Left ventricle myocardium inferior (tissue), 1 donor: ENCODE measurements around the gene RPS26. TPM values are rescaled to one million over a fixed set of nuclear protein-coding genes. Genes with fewer than 3 reads are reported as not detected.
"Not testable (repeated sequence)": the region's sequence is repeated elsewhere in the genome, so short reads cannot be mapped to it uniquely, and the experiment has no call there.

Experiments
- DNase-seq: peaks from one replicate; pipeline ENCODE4 v3.0.0-alpha.2; 2020
- H3K27ac ChIP-seq: fragments of 200-600 bp; replicated peaks from 2 replicates; pipeline ENCODE4 v1.8.0; 2021
- H3K27me3 ChIP-seq: fragments of 200-600 bp; 2 replicates; pipeline ENCODE4 v1.8.0; 2021; ENCODE audit warnings: low read depth
- H3K36me3 ChIP-seq: fragments of 200-600 bp; 2 replicates; pipeline ENCODE4 v1.8.0; 2021
- H3K4me1 ChIP-seq: fragments of 200-600 bp; 2 replicates; pipeline ENCODE4 v1.8.0; 2021
- H3K4me3 ChIP-seq: fragments of 200-600 bp; 2 replicates; pipeline ENCODE4 v1.8.0; 2021; ENCODE audit warnings: mild to moderate bottlenecking, moderate library complexity
- H3K9me3 ChIP-seq: fragments of 200-600 bp; replicated peaks from 2 replicates; pipeline ENCODE4 v1.8.0; 2021
- intact Hi-C: fragments of 100-400 bp; cut with micrococcal nuclease; formaldehyde crosslinking; loops from one replicate; pipeline ENCODE4 v1.11.0; 2022
- total RNA-seq: library from RNA; stranded (reverse); fragmentation: NEBNext Ultra II Directional; extraction: Animal tissue kit (Norgen Biotek cat#: 25700); gene quantifications from one replicate; pipeline ENCODE4 v1.2.1, GENCODE V29; 2021
- TF ChIP-seq, protein P1 (sequence below): fragments of 200-600 bp; IDR thresholded peaks from 2 replicates; pipeline ENCODE4 v1.8.0; 2021; ENCODE audit warnings: antibody characterized with exemption, mild to moderate bottlenecking, borderline replicate concordance
- donor health status: DM: no; HTN: yes; CAD: no; lungs with severe emphysema.

Gene RPS26
- total RNA-seq, 1 donor from 2014 or later, result 48.7 TPM

DNA sequence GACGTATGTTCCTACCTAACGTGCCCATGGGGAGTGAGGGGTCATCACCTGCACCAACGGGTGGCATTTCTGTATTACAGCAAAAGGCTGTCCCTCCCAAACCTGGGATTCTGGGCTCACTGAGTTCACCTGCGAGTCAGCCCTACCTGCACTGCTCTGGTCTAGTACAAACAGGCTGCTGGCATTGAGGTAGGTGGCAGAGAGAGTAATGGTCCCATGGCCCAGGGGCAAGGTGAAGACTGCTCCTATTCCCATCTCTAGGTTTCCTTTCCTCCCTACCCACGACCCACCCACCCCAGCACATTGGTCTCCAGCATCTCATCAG lies 44.2 kb upstream of the RPS26 start:
- Histone ChIP-seq H3K4me3 (peak overlapping the region; percentile 78), H3K27me3 (no peaks in the 10 kb centered on the region), H3K9me3 (no peaks in the 10 kb centered on the region), H3K27ac (peak overlapping the region; percentile 89), H3K36me3 (peaks cover 44% of the 10 kb centered on the region), H3K4me1 (peaks cover 15% of the 10 kb centered on the region)
- no peak for DNase-seq
- intact Hi-C loops, result no loop called here
- TF ChIP-seq, protein P1, sequence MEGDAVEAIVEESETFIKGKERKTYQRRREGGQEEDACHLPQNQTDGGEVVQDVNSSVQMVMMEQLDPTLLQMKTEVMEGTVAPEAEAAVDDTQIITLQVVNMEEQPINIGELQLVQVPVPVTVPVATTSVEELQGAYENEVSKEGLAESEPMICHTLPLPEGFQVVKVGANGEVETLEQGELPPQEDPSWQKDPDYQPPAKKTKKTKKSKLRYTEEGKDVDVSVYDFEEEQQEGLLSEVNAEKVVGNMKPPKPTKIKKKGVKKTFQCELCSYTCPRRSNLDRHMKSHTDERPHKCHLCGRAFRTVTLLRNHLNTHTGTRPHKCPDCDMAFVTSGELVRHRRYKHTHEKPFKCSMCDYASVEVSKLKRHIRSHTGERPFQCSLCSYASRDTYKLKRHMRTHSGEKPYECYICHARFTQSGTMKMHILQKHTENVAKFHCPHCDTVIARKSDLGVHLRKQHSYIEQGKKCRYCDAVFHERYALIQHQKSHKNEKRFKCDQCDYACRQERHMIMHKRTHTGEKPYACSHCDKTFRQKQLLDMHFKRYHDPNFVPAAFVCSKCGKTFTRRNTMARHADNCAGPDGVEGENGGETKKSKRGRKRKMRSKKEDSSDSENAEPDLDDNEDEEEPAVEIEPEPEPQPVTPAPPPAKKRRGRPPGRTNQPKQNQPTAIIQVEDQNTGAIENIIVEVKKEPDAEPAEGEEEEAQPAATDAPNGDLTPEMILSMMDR, result no peak

DNA sequence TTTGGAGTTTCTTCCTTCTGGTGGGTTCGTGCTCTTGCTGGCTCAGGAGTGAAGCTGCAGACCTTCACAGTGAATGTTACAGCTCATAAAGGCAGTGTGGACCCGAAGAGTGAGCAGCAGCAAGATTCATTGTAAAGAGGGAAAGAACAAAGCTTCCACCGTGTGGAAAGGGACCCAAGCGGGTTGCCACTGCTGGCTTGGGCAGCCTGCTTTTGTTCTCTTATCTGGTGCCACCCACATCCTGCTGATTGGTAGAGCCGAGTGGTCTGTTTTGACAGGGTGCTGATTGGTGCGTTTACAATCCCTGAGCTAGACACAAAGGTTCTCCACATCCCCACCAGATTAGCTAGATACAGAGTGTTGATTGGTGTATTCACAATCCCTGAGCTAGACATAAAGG lies 42.2 kb upstream of the RPS26 start:
- DNase-seq, H3K9me3 ChIP-seq, H3K4me3 ChIP-seq, intact Hi-C loops, H3K27me3 ChIP-seq, H3K27ac ChIP-seq: not testable (repeated sequence)
- Histone ChIP-seq H3K4me1 (peaks cover 15% of the 10 kb centered on the region), H3K36me3 (peaks cover 44% of the 10 kb centered on the region)

DNA sequence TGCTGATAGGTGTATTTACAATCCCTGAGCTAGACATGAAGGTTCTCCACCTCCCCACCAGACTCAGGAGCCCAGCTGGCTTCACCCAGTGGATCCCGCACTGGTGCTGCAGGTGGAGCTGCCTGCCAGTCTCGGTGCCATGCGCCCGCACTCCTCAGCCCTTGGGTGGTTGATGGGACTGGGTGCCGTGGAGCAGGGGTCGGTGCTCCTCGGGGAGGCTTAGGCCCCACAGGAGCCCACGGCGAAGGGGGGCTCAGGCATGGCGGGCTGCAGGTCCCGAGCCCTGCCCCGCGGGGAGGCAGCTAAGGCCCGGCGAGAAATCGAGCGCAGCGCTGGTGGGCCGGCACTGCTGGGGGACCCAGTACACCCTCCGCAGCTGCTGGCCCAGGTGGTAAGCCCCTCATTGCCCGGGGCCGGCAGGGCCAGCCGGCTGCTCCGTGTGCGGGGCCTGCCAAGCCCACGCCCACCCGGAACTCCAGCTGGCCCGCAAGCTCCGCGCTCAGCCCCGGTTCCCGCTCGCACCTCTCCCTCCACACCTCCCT lies 41.6 kb upstream of the RPS26 start:
- DNase-seq, intact Hi-C loops, H3K9me3 ChIP-seq, H3K4me3 ChIP-seq, H3K27ac ChIP-seq, H3K27me3 ChIP-seq: not testable (repeated sequence)
- Histone ChIP-seq H3K4me1 (peaks cover 15% of the 10 kb centered on the region), H3K36me3 (peaks cover 40% of the 10 kb centered on the region)

GRCh38 chr12:56001487-56002100 lies 40.1 kb upstream of the RPS26 start:
- no peak overlapping the region for H3K27ac ChIP-seq
- H3K27me3 ChIP-seq, result no peaks in the 10 kb centered on the region
- H3K4me3 ChIP-seq, result no peak overlapping the region
- peaks cover 15% of the 10 kb centered on the region for H3K4me1 ChIP-seq
- no peaks in the 10 kb centered on the region for H3K9me3 ChIP-seq
- no peak for DNase-seq
- H3K36me3 ChIP-seq, result peaks cover 38% of the 10 kb centered on the region
- intact Hi-C loops, result no loop called here
- TF ChIP-seq, protein P1, result no peak

GRCh38 chr12:56003376-56003775 lies 38.3 kb upstream of the RPS26 start:
- intact Hi-C loops, H3K27ac ChIP-seq, DNase-seq, H3K4me3 ChIP-seq, H3K27me3 ChIP-seq, H3K9me3 ChIP-seq: not testable (repeated sequence)
- Histone ChIP-seq H3K36me3 (peaks cover 38% of the 10 kb centered on the region), H3K4me1 (peaks cover 15% of the 10 kb centered on the region)

DNA sequence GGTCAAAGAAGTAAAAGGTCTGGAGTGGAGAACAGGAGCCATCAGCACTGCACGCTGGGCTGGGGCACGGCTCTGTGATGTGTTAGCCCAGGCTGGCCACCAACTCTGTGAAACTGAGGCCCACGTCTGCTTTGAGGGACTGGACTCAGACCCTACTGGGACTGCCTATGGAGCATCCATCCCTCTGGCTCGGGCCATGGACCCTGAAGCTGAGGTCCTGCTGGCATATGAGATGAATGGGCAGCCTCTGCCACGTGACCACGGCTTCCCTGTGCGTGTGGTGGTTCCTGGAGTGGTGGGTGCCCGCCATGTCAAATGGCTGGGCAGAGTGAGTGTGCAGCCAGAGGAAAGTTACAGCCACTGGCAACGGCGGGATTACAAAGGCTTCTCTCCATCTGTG lies 37.5 kb upstream of the RPS26 start:
- H3K36me3 ChIP-seq, result peaks cover 38% of the 10 kb centered on the region

More for the DNA sequence above, 37.5 kb upstream of the RPS26 start:
- intact Hi-C loops, result no loop called here
- H3K27me3 ChIP-seq, result no peaks in the 10 kb centered on the region
- H3K27ac ChIP-seq, result no peak overlapping the region
- peaks cover 12% of the 10 kb centered on the region for H3K4me1 ChIP-seq
- TF ChIP-seq, protein P1, result no peak
- H3K9me3 ChIP-seq, result no peaks in the 10 kb centered on the region
- no peak overlapping the region for H3K4me3 ChIP-seq
- DNase-seq, result no peak
